ENCODE results near the gene ARL16.

DNA sequence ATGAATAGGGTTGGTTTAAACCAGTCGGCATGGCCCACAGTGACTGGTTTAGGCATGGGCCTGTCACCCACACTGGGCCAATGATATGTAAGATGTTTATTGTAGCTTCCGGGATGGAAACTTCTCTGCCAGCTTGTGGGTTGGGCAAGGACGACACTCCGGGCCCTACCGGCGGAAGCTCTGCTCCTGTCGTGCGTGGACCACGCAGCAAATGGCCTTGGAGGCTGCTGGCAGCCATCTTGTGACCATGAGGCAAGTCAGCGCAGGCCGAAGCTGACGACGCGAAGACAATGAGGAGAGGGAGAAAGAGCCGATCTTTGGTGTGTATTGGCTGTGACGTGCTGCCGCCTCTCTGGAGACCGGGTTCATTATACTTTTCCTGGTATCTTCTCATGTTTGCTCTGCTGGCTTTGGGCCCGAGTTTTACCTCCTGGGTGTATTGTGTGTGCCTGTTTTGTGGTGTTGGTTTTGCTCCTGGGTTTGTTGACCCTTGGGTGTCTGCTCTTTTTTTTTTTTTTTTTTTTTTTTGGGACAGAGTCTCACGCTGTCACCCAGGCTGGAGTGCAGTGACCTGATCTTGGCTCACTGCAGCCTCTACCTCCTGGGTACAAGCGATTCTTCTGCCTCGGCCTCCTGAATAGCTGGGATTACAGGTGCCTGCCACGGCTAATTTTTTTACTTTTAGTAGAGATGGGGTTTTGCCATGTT is 43.9 kb upstream of the ARL16 start:
- TF ChIP-seq, protein P1, sequence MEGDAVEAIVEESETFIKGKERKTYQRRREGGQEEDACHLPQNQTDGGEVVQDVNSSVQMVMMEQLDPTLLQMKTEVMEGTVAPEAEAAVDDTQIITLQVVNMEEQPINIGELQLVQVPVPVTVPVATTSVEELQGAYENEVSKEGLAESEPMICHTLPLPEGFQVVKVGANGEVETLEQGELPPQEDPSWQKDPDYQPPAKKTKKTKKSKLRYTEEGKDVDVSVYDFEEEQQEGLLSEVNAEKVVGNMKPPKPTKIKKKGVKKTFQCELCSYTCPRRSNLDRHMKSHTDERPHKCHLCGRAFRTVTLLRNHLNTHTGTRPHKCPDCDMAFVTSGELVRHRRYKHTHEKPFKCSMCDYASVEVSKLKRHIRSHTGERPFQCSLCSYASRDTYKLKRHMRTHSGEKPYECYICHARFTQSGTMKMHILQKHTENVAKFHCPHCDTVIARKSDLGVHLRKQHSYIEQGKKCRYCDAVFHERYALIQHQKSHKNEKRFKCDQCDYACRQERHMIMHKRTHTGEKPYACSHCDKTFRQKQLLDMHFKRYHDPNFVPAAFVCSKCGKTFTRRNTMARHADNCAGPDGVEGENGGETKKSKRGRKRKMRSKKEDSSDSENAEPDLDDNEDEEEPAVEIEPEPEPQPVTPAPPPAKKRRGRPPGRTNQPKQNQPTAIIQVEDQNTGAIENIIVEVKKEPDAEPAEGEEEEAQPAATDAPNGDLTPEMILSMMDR (IDR thresholded peaks at IDR 0.05; ENCODE audit: low read depth, low read length) = no peak
- no peak for TF ChIP-seq EZH2phosphoT487 (IDR thresholded peaks at IDR 0.05; ENCODE audit: low read depth)

All from OCI-LY3 (cell line).